HG03039 (cell line): ENCODE results near the gene PLBD2.
"Not testable (repeated sequence)": the region's sequence is repeated elsewhere in the genome, so short reads cannot be mapped to it uniquely, and the experiment has no call there.

Experiments
- ATAC-seq: cut with Tn5 transposase; IDR thresholded peaks from one replicate; pipeline ENCODE4 v1.9.1; 2021; ENCODE audit warnings: mild to moderate bottlenecking, moderate library complexity; ENCODE audit not compliant: unreplicated experiment

Gene PLBD2

GRCh38 chr12:113333877-113334785 is 24.3 kb upstream of the PLBD2 start:
- no peak for ATAC-seq

- ATAC-seq, result peak; percentile 93
Observed at GRCh38 chr12:113334786-113335539, 23.4 kb upstream of the PLBD2 start, which contains the start of gene SLC8B1. SLC8B1 (minus strand) TSS chr12:113335109; CDS start chr12:113332878, 2,231 bp downstream.

DNA sequence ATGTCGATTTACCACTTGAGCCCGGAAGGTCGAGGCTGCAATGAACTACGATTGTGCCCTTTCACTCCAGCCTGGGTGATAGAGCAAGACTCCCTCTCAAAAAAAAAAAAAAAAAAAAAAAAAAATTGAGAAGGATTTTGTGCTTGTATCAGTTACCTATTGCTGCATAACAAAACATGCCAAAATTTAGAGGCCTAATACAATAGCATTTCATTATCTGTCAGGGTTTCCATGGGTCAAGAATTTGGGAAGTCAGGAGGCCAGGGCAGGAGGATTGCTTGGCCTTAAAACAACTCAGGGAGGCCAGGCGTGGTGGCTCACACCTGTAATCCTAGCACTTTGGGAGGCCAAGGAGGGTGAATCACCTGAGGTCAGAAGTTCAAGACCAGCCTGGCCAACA is 18.8 kb upstream of the PLBD2 start:
- ATAC-seq, result no peak

GRCh38 chr12:113340061-113340460 is 18.3 kb upstream of the PLBD2 start:
- no peak for ATAC-seq

DNA sequence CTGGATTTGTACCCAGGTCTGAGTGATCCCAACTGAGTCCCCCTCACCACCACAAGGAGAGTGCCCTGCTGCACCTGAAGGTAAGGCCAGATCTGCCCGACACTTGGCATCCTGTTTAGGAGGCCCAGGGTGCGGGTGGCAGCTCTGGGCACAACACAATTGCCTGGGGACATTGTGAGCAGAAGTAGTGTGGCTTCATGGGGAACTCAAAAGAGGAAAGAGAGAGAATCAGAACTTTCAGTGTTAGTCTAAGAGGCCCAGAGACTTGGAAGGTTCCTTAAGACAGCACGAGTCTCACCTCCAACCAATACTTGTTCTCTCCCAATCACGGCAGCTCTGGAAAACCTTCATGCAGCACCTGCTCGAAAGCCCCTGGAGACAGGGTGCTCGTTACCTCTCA is 16.9 kb upstream of the PLBD2 start:
- ATAC-seq, result no peak

DNA sequence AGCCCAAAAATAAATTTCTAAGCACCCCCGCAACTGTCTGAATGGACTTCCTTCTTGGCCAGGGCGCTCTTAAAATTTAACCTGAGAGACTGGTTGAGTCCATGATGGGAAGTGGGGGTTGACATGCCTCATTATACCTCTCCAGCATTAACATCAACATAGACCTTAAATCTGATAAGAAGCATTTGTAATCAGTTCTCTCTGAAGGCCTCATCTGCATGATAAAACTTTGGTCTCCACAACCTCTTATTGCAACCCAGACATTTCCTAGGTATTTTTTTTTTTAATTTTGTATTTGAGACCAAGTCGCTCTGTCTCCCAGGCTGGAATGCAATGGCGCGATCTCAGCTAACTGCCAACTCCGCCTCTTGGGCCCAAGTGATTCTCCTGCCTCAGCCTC is 13.1 kb upstream of the PLBD2 start:
- ATAC-seq, result no peak

- ATAC-seq, result no peak
Observed at GRCh38 chr12:113346353-113346752, 12.0 kb upstream of the PLBD2 start.

GRCh38 chr12:113347107-113347506 is 11.3 kb upstream of the PLBD2 start:
- ATAC-seq, result no peak

DNA sequence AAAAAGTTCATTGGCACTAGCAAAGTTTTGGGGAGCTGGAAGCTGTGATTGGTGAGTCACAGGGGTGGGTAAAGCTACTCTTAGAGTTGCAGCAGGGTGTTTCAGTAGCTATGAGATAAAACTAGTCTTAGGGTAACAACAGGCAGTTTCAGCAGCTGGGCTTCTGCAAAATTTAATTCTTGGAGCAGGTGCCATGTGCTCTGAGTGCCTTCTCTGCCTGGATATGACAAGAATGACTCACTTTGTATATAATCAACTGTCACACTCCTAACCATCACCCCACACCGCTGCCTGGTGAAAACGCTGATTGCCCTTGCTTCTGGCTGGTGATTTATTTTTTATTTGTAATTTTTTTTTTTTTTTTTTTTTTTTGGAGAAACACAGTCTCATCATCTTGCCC is 10.5 kb upstream of the PLBD2 start:
- no peak for ATAC-seq

GRCh38 chr12:113348849-113349536 is 9.4 kb upstream of the PLBD2 start:
- ATAC-seq, result no peak

- ATAC-seq, result no peak
Observed at GRCh38 chr12:113351089-113351488, 7.3 kb upstream of the PLBD2 start.

GRCh38 chr12:113354192-113354591 is 4.2 kb upstream of the PLBD2 start:
- not testable (repeated sequence) for ATAC-seq

DNA sequence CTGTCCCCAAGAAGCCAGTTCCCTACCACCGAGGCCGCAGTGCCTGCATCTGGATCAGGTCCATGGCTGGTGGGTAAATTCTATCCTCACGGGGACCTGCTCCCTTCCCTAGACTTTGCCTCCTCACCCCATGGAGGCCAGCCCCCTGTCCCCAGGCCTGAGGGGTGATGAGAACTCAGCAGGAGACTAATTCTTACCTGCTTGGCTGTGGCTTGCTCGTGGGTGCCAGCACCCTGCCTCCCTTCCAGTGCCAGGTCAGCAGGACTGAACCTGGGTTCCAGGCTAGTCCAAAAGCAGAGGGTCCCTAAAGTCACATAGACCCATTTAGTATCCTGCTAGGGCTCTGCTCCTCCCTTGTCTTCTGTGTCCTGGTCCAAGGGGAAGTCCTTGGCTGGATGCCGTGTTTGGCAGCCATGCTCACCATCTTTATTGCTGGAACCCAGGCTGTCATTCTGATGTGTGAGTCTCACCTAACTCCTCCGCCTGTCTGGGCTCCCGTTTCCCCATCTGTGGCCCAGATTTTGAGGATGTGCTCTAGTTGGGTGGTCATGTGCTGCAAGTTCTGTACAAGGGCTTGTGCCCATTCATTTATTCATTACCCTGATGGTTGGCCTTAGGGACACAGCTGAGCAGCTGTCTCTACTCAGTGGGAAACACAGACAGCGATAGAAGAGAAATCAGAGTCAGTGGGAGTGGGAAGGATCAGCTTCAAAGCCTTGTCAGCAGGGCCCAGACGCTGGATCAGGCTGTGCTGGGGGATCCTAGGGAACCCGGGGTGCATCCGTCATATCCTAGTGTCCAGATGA is 949 bp downstream of the PLBD2 start:
- no peak for ATAC-seq

DNA sequence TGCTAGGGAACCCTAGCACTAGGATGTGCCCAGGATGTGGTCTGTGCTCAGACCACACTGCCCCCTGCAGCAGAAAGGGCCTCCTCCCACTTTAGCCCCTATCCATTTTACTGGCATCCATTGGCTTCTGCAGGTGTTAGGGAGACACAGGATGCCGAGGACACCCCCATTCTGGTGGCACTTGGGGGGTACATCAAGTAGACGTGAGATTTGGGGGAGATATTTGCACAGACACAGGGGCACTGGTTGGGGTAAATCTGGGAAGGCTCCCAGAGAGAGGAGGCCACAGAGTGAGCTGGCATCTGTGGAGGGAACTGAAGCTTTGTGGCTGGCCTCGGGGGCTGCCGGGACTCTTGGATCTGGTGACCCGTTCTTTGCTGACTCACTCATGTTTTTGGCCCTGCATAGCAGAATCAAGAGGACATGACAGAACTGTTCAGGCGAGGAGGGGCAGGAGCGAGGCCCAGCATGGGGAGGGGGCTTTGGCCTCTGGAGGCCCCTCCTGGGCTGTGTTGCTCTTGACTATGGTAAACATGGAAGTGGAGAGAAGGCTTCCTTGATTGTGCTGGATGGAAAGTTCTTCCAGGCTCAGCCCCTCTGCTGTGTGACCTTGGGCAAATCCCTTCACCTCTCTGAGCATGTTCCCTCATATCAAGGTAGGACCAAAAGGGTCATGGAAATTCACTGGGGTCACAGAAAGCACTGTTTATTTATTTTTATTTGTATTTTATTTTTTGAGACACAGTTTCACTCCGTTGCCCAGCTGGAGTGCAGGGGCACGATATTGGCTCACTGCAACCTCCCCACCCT is 1.8 kb downstream of the PLBD2 start:
- ATAC-seq, result no peak

DNA sequence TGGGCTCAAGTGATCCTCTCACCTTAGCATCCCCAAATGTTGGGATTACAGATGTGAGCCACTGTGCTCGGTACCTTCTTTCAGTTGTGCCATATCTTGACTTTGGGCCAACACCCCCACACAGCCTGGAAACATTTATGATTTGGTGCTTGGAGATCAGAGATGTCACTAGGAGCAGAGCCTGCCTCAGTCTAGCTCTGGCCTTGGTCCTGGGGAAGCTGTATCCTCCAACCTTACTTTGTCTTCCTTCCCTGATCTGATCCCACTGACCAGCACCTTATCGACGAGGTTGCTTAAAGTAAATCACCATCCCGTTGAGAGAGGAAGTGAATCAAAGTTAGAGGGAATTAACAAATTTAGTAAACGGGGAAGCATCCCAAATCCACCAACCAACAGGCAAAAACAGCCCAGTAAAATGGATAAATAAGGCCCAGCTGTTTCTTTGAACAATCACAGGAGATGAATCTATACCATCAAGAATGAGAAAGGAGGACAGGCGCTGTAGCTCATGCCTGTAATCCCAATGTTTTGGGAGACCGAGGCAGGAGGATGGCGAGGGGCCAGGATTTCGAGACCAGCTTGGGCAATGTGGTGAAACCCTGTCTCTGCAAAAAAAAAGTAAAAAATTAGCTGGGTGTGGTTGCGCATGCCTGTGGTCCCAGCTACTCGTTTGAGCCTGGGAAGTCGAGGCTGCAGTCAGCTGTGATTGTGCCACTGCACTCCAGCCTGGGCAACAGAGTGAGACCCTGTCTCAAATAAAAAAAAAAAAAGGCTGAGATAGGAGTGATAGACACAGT is 3.4 kb downstream of the PLBD2 start:
- ATAC-seq, result no peak

GRCh38 chr12:113364698-113365097 is 6.3 kb downstream of the PLBD2 start:
- ATAC-seq, result no peak

DNA sequence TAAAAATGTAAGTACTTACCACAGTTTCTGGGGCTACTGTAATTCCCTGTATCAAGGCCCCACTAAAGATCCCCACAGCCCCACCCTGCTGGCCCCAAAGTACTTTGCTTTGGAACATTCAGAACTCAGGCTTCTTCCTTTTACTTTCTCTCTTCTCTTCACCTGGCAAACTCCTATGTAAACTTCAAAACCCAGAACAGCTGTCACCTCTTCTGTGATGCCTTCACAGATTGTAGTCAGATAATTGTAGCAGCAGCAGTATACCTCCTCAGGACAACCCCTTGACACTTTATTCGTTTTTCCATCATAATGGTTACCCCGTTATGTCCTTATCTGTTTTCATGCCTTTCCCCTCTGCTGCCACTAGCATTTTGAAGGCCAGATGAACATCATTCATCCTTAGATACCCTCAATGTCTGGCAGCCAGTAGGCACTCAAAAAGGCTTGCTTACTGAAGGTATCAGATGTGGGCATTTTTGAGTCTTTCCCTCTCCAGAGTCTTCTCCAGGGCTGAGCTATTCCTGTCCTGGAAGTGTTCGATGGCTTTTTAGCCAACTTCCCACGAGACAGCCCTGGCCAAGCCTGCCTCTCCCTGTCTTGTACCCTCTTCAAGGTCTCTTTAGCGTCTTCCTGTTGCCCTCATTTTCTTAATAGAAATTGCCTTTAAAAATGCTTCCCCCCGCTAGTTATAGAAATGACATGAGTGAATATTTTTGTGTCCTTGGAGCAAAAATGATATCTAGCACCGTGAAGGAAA is 7.4 kb downstream of the PLBD2 start:
- ATAC-seq, result no peak

DNA sequence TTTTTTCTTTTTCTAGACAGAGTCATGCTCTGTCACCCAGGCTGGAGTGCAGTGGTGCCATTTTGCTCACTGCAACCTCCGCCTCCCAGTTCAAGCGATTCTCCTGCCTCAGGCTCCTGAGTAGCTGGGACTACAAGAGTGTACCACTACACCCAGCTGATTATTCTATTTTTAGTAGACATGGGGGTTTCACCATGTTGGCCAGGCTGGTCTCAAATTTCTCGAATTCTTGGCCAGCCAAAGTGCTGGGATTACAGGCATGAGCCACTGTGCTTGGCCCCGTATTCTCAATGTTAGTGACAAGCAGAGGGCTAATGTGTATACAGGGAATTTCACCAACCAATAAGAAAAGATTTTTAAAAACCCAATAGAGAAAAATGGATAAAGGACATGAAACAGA is 8.4 kb downstream of the PLBD2 start:
- ATAC-seq, result no peak
